ENCODE measurements around the gene CIDEB.
A peak's percentile ranks its signal among the peaks of the same experiment; 100 is the strongest.

The CIDEB gene

GRCh38 chr14:24311837-24312615 lies 4.2 kb upstream of the CIDEB start:
- CTCF ChIA-PET, result interaction anchor here (8.7 to 37.5 kb wide), 4 partner anchors 8 to 121 kb away, joined by 118 to 688 read pairs (median 534); partner anchors contain the start of genes ADCY4, CBLN3, CIDEB and DHRS1
- H3K4me3 ChIP-seq (ENCODE audit: low read depth, low read length), result no peak overlapping the region
- TF ChIP-seq CTCF (IDR thresholded peaks at IDR 0.05; ENCODE audit: insufficient read depth, low read length, missing control alignments), result no peak
- POLR2A ChIA-PET, result interaction anchor here (1.1 kb wide), 1 partner anchor 118 kb away, joined by 4 read pairs; no protein-coding TSS in a partner anchor
- no peak for DNase-seq (ENCODE audit: low read depth, low spot score)

- ChIA-PET POLR2A (interaction anchor here (1.1 kb wide), 1 partner anchor 119 kb away, joined by 4 read pairs; no protein-coding TSS in a partner anchor), CTCF (interaction anchor here (0.7 to 37.5 kb wide), 12 partner anchors 6 to 175 kb away, joined by 3 to 688 read pairs (median 4); partner anchors contain the start of genes ADCY4, CBLN3, CIDEB and DHRS1)
- peak within 1 kb of the TSS; percentile 33 for H3K4me3 ChIP-seq (ENCODE audit: low read depth, low read length)
- no peak for DNase-seq (ENCODE audit: low read depth, low spot score)
- TF ChIP-seq CTCF (IDR thresholded peaks at IDR 0.05; ENCODE audit: insufficient read depth, low read length, missing control alignments), result peak; percentile 48
Measured at GRCh38 chr14:24310646-24311604, 3.1 kb upstream of the CIDEB start, which contains the start of gene LTB4R. Gene LTB4R, plus strand, starts transcription at chr14:24311502. Its CDS starts 4,150 bp downstream, at chr14:24315652.

- ChIA-PET POLR2A (no interaction called here), CTCF (interaction anchor here (0.7 to 37.5 kb wide), 13 partner anchors 6 to 174 kb away, joined by 3 to 688 read pairs (median 3); partner anchors contain the start of genes ADCY4, CBLN3, CIDEB and DHRS1)
- no peak for DNase-seq (ENCODE audit: low read depth, low spot score)
- no peak for TF ChIP-seq CTCF (IDR thresholded peaks at IDR 0.05; ENCODE audit: insufficient read depth, low read length, missing control alignments)
- no peak overlapping the region; the same call in 1 of the 2 replicates for H3K4me3 ChIP-seq (ENCODE audit: low read depth, low read length)
Measured at GRCh38 chr14:24310265-24310645, 2.5 kb upstream of the CIDEB start.

- POLR2A ChIA-PET, result interaction anchor here (0.7 to 1.5 kb wide), 2 partner anchors 67 to 121 kb away, joined by 3 to 8 read pairs; no protein-coding TSS in a partner anchor
- no peak for DNase-seq (ENCODE audit: low read depth, low spot score)
- TF ChIP-seq CTCF (IDR thresholded peaks at IDR 0.05; ENCODE audit: insufficient read depth, low read length, missing control alignments), result no peak
- CTCF ChIA-PET, result interaction anchor here (0.8 to 37.5 kb wide), 16 partner anchors 5 to 252 kb away, joined by 3 to 688 read pairs (median 8); partner anchors contain the start of genes ADCY4, CBLN3, CIDEB and DHRS1
- H3K4me3 ChIP-seq (ENCODE audit: low read depth, low read length), result peak within 1 kb of the TSS; percentile 33
Measured at GRCh38 chr14:24309538-24310264, 1.9 kb upstream of the CIDEB start, which contains the start of gene LTB4R2. Gene LTB4R2, plus strand, starts transcription at chr14:24310140. Its CDS starts 525 bp downstream, at chr14:24310665.

- ChIA-PET POLR2A (interaction anchor here (0.7 to 1.7 kb wide), 8 partner anchors 9 to 194 kb away, joined by 3 to 8 read pairs (median 4); partner anchors contain the start of genes DCAF11, DHRS1, NOP9 and NRL), CTCF (interaction anchor here (0.6 to 37.5 kb wide), 64 partner anchors 4 to 294 kb away, joined by 3 to 688 read pairs (median 5); partner anchors contain the start of genes ADCY4, CBLN3, CHMP4A and CIDEB)
- no peak for DNase-seq (ENCODE audit: low read depth, low spot score)
- no peak overlapping the region for H3K4me3 ChIP-seq (ENCODE audit: low read depth, low read length)
- no peak for TF ChIP-seq CTCF (IDR thresholded peaks at IDR 0.05; ENCODE audit: insufficient read depth, low read length, missing control alignments)
Measured at GRCh38 chr14:24308342-24309124, 756 bp upstream of the CIDEB start.

All from AG04449 (cell line).